Measurements from ENCODE around the gene GTF3C4. TPM values are rescaled to one million over a fixed set of nuclear protein-coding genes. Genes with fewer than 3 reads are reported as not detected.

GTF3C4 gene
- total RNA-seq = 9.0 and 12.5 TPM in 2 replicates

GRCh38 chr9:132670457-132671391, at the start of gene GTF3C4:
Gene GTF3C4, plus strand, starts transcription at chr9:132670464. Its CDS starts 135 bp downstream, at chr9:132670599.

GRCh38 chr9:132669698-132670456, 387 bp upstream of the GTF3C4 start, which contains the start of gene DDX31:
Gene DDX31, minus strand, starts transcription at chr9:132669983. Its CDS starts 49 bp downstream, at chr9:132669934.

Other genes starting within 250 kb of the GTF3C4 start
- not detected in 2 replicates for gene BARHL1, start 87.9 kb upstream of the GTF3C4 start, total RNA-seq
- 12.1 and 14.2 TPM in 2 replicates for gene DDX31, start 481 bp upstream of the GTF3C4 start, total RNA-seq
- under 0.01 and 0.19 TPM in 2 replicates for gene AK8, start 207.8 kb downstream of the GTF3C4 start, total RNA-seq
- gene SPACA9, start 208.4 kb downstream of the GTF3C4 start, total RNA-seq = 2.8 and 3.5 TPM in 2 replicates

All from regular cardiac myocyte (primary cell).